Activated naive CD4-positive, alpha-beta T cell treated with anti-CD3 and anti-CD28 coated beads, Interleukin-2, amount 10 ng/mL, durations not matched to agents 7 days and 5 days (primary cell): Measurements from ENCODE around the gene UBL4B.
A peak's percentile ranks its signal among the peaks of the same experiment; 100 is the strongest.

Experiments used
- CTCF ChIA-PET: fragments of 350-600 bp; sonication (Branson Sonifier 250); formaldehyde crosslinking; loops from one replicate; lab custom pipeline; 2021; ENCODE audit warnings: antibody characterized with exemption; lab: Charles Lee
- DNase-seq: peaks from one replicate; pipeline ENCODE4 v3.0.0-alpha.2; 2020
- H3K27ac Mint-ChIP-seq: one replicate; pipeline ENCODE4 v1.8.0; 2021; ENCODE audit warnings: mild to moderate bottlenecking, moderate library complexity, mixed read lengths
- H3K27me3 Mint-ChIP-seq: one replicate; pipeline ENCODE4 v1.8.0; 2021; ENCODE audit warnings: mild to moderate bottlenecking, mixed read lengths
- H3K36me3 Mint-ChIP-seq: one replicate; pipeline ENCODE4 v1.8.0; 2021; ENCODE audit warnings: mixed read lengths
- H3K4me1 Mint-ChIP-seq: one replicate; pipeline ENCODE4 v1.8.0; 2021; ENCODE audit warnings: mixed read lengths
- H3K4me3 Mint-ChIP-seq: one replicate; pipeline ENCODE4 v1.8.0; 2021; ENCODE audit warnings: mild to moderate bottlenecking, moderate library complexity, mixed read lengths
- H3K9me3 Mint-ChIP-seq: one replicate; pipeline ENCODE4 v1.8.0; 2021; ENCODE audit warnings: mixed read lengths

Gene UBL4B

GRCh38 chr1:110112143-110112542 lies at the start of gene UBL4B:
Gene UBL4B (plus strand): TSS chr1:110112443. CDS start chr1:110112535, 92 bp downstream.
- H3K4me3 Mint-ChIP-seq, result no peak within 1 kb of the TSS
- peaks cover 77% of the 10 kb centered on the region for H3K27me3 Mint-ChIP-seq
- CTCF ChIA-PET, result interaction anchor here (1.4 to 2.0 kb wide), 3 partner anchors 8 to 21 kb away, joined by 3 to 12 read pairs (median 5); no protein-coding TSS in a partner anchor
- no peaks in the 10 kb centered on the region for H3K9me3 Mint-ChIP-seq
- no peaks in the 10 kb centered on the region for H3K4me1 Mint-ChIP-seq
- DNase-seq, result no peak
- H3K36me3 Mint-ChIP-seq, result no peaks in the 10 kb centered on the region
- H3K27ac Mint-ChIP-seq, result no peak within 1 kb of the TSS

- Mint-ChIP-seq H3K4me1 (no peaks in the 10 kb centered on the region), H3K36me3 (peaks cover 7% of the 10 kb centered on the region), H3K27me3 (peaks cover 38% of the 10 kb centered on the region), H3K27ac (no peak overlapping the region), H3K4me3 (no peak overlapping the region), H3K9me3 (no peaks in the 10 kb centered on the region)
- CTCF ChIA-PET, result interaction anchor here (1.1 to 3.5 kb wide), 8 partner anchors 9 to 90 kb away, joined by 3 to 18 read pairs (median 4); no protein-coding TSS in a partner anchor
- no peak for DNase-seq
Measured at GRCh38 chr1:110062612-110063011, 49.6 kb upstream of the UBL4B start.

- peaks cover 4% of the 10 kb centered on the region for H3K36me3 Mint-ChIP-seq
- no peak overlapping the region for H3K27ac Mint-ChIP-seq
- peaks cover 50% of the 10 kb centered on the region for H3K27me3 Mint-ChIP-seq
- no peak for DNase-seq
- H3K4me1 Mint-ChIP-seq, result peaks cover 5% of the 10 kb centered on the region
- H3K4me3 Mint-ChIP-seq, result no peak overlapping the region
- no peaks in the 10 kb centered on the region for H3K9me3 Mint-ChIP-seq
- CTCF ChIA-PET, result interaction anchor here (1.6 to 2.9 kb wide), 2 partner anchors 9 to 17 kb away, joined by 3 to 10 read pairs; no protein-coding TSS in a partner anchor
Measured at GRCh38 chr1:110063781-110064180, 48.5 kb upstream of the UBL4B start.

- H3K9me3 Mint-ChIP-seq, result no peaks in the 10 kb centered on the region
- CTCF ChIA-PET, result interaction anchor here (2.9 kb wide), 1 partner anchor 10 kb away, joined by 10 read pairs; no protein-coding TSS in a partner anchor
- H3K36me3 Mint-ChIP-seq, result peaks cover 4% of the 10 kb centered on the region
- no peak for DNase-seq
- H3K27me3 Mint-ChIP-seq, result peaks cover 59% of the 10 kb centered on the region
- H3K4me1 Mint-ChIP-seq, result peaks cover 5% of the 10 kb centered on the region
- no peak overlapping the region for H3K4me3 Mint-ChIP-seq
- H3K27ac Mint-ChIP-seq, result no peak overlapping the region
Measured at GRCh38 chr1:110064576-110065337, 47.5 kb upstream of the UBL4B start.

GRCh38 chr1:110065841-110066240 lies 46.4 kb upstream of the UBL4B start:
- CTCF ChIA-PET, result interaction anchor here (2.0 to 2.9 kb wide), 2 partner anchors 11 to 36 kb away, joined by 6 to 10 read pairs; no protein-coding TSS in a partner anchor
- no peak overlapping the region for H3K4me3 Mint-ChIP-seq

GRCh38 chr1:110067479-110067892 lies 44.8 kb upstream of the UBL4B start:
- peaks cover 5% of the 10 kb centered on the region for H3K4me1 Mint-ChIP-seq
- no peak overlapping the region for H3K4me3 Mint-ChIP-seq
- CTCF ChIA-PET, result interaction anchor here (1.0 to 2.0 kb wide), 2 partner anchors 37 to 38 kb away, joined by 3 to 6 read pairs; no protein-coding TSS in a partner anchor
- H3K36me3 Mint-ChIP-seq, result no peaks in the 10 kb centered on the region
- no peak overlapping the region for H3K27ac Mint-ChIP-seq
- no peaks in the 10 kb centered on the region for H3K9me3 Mint-ChIP-seq
- H3K27me3 Mint-ChIP-seq, result peaks cover 85% of the 10 kb centered on the region
- DNase-seq, result no peak

More at GRCh38 chr1:110065841-110066240, 46.4 kb upstream of the UBL4B start:
- Mint-ChIP-seq H3K4me1 (peaks cover 5% of the 10 kb centered on the region), H3K27me3 (peaks cover 69% of the 10 kb centered on the region), H3K36me3 (no peaks in the 10 kb centered on the region), H3K27ac (no peak overlapping the region), H3K9me3 (no peaks in the 10 kb centered on the region)
- DNase-seq, result no peak

- Mint-ChIP-seq H3K36me3 (no peaks in the 10 kb centered on the region), H3K27ac (no peak overlapping the region), H3K4me3 (peak overlapping the region; percentile 23), H3K27me3 (peaks cover 91% of the 10 kb centered on the region), H3K4me1 (peaks cover 5% of the 10 kb centered on the region), H3K9me3 (no peaks in the 10 kb centered on the region)
- DNase-seq, result no peak
- CTCF ChIA-PET, result interaction anchor here (1.0 kb wide), 1 partner anchor 37 kb away, joined by 3 read pairs; no protein-coding TSS in a partner anchor
Measured at GRCh38 chr1:110067893-110068645, 44.2 kb upstream of the UBL4B start.

- CTCF ChIA-PET, result no interaction called here
- Mint-ChIP-seq H3K36me3 (no peaks in the 10 kb centered on the region), H3K27me3 (peaks cover 99% of the 10 kb centered on the region), H3K4me1 (peaks cover 5% of the 10 kb centered on the region), H3K27ac (no peak overlapping the region), H3K4me3 (peak overlapping the region; percentile 2), H3K9me3 (no peaks in the 10 kb centered on the region)
- DNase-seq, result peak; percentile 38
Measured at GRCh38 chr1:110068646-110069403, 43.4 kb upstream of the UBL4B start.

GRCh38 chr1:110069404-110070281 lies 42.6 kb upstream of the UBL4B start:
- no peaks in the 10 kb centered on the region for H3K36me3 Mint-ChIP-seq
- no peak overlapping the region for H3K27ac Mint-ChIP-seq
- no peak overlapping the region for H3K4me3 Mint-ChIP-seq
- no peaks in the 10 kb centered on the region for H3K9me3 Mint-ChIP-seq
- H3K27me3 Mint-ChIP-seq, result peaks cover 99% of the 10 kb centered on the region
- CTCF ChIA-PET, result no interaction called here
- peaks cover 5% of the 10 kb centered on the region for H3K4me1 Mint-ChIP-seq
- DNase-seq, result no peak

GRCh38 chr1:110070282-110070669 lies 42.0 kb upstream of the UBL4B start:
- Mint-ChIP-seq H3K9me3 (no peaks in the 10 kb centered on the region), H3K27me3 (peaks cover 98% of the 10 kb centered on the region), H3K36me3 (no peaks in the 10 kb centered on the region), H3K27ac (no peak overlapping the region), H3K4me1 (peaks cover 5% of the 10 kb centered on the region), H3K4me3 (no peak overlapping the region)
- CTCF ChIA-PET, result interaction anchor here (1.2 to 1.7 kb wide), 4 partner anchors 10 to 17 kb away, joined by 3 to 7 read pairs (median 4); no protein-coding TSS in a partner anchor
- DNase-seq, result no peak

- Mint-ChIP-seq H3K9me3 (no peaks in the 10 kb centered on the region), H3K4me1 (peaks cover 5% of the 10 kb centered on the region), H3K27ac (no peak within 1 kb of the TSS), H3K36me3 (no peaks in the 10 kb centered on the region), H3K4me3 (no peak within 1 kb of the TSS), H3K27me3 (peaks cover 98% of the 10 kb centered on the region)
- CTCF ChIA-PET, result interaction anchor here (0.9 to 1.7 kb wide), 7 partner anchors 9 to 20 kb away, joined by 3 to 7 read pairs (median 3); no protein-coding TSS in a partner anchor
- DNase-seq, result no peak
Measured at GRCh38 chr1:110070671-110071242, 41.5 kb upstream of the UBL4B start, which contains the start of gene ALX3. Gene ALX3 (minus strand): TSS chr1:110070672. CDS start chr1:110070612, 60 bp downstream.

GRCh38 chr1:110074166-110074565 lies 38.1 kb upstream of the UBL4B start:
- Mint-ChIP-seq H3K27me3 (peaks cover 84% of the 10 kb centered on the region), H3K27ac (no peak overlapping the region), H3K36me3 (no peaks in the 10 kb centered on the region), H3K4me1 (no peaks in the 10 kb centered on the region), H3K9me3 (no peaks in the 10 kb centered on the region), H3K4me3 (no peak overlapping the region)
- no peak for DNase-seq
- CTCF ChIA-PET, result interaction anchor here (1.1 to 1.8 kb wide), 3 partner anchors 14 to 19 kb away, joined by 3 to 5 read pairs (median 5); no protein-coding TSS in a partner anchor
